Measurements from ENCODE around the gene SHISA9. TPM values are rescaled to one million over a fixed set of nuclear protein-coding genes. Genes with fewer than 3 reads are reported as not detected.
"Not testable (repeated sequence)": the region's sequence is repeated elsewhere in the genome, so short reads cannot be mapped to it uniquely, and the experiment has no call there.

The SHISA9 gene
- total RNA-seq = not detected
- not detected for polyA plus RNA-seq

GRCh38 chr16:12901597-12902461 is at the start of gene SHISA9:
SHISA9 (plus strand) TSS chr16:12901598.
- DNase-seq (peak in 1 of 3 donors; percentile 24), ATAC-seq (ENCODE audit: low read depth in 2 of 2) (no peak)
- H3K9me3 ChIP-seq (ENCODE audit: control insufficient read depth in 2 of 2, low read length in 2 of 2) = no peaks in the 10 kb centered on the region
- peaks cover 0 to 7% (median 0%) of the 10 kb centered on the region in 4 donors for H3K4me1 Mint-ChIP-seq
- no peaks in the 10 kb centered on the region for H3K36me3 Mint-ChIP-seq
- no peak within 1 kb of the TSS for H3K4me3 Mint-ChIP-seq
- H3K27me3 ChIP-seq (ENCODE audit: control insufficient read depth, insufficient read depth, low read length) = peaks cover 6% of the 10 kb centered on the region
- no peak within 1 kb of the TSS for H3K4me3 ChIP-seq (ENCODE audit: low read depth, low read length)
- H3K27me3 Mint-ChIP-seq = peaks cover 57% of the 10 kb centered on the region
- H3K9me3 Mint-ChIP-seq = peaks cover 0 to 1% (median 0%) of the 10 kb centered on the region in 7 donors
- peaks cover 5% of the 10 kb centered on the region for H3K4me1 ChIP-seq (ENCODE audit: control insufficient read depth, insufficient read depth, low read length, poor library complexity, severe bottlenecking)
- no peak within 1 kb of the TSS for H3K27ac ChIP-seq (ENCODE audit: insufficient read depth, low read length, poor library complexity, severe bottlenecking)
- no peaks in the 10 kb centered on the region for H3K36me3 ChIP-seq (ENCODE audit: control insufficient read depth, insufficient read depth, low read length)
- H3K27ac Mint-ChIP-seq = no peak within 1 kb of the TSS

DNA sequence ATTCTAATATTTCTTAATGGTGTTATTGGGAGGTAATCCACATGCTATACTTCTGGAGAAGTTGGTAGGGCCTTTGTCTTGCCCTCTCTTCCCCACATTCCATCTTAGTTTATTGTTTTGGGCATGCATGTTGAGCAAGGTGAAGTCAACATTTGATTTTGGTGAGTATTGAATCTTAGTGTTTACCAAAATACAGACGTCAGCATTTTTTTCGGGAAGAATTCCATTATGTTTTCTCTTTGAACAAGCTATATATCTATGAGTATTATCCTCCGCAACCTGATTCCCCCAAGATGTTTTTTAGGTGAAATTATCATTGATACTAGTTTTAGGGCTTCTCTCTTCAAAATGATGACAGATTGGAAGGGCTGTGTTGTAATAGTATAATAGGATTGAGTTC is 47.4 kb upstream of the SHISA9 start:
- H3K4me3 ChIP-seq (ENCODE audit: low read depth, low read length) = no peak overlapping the region
- Mint-ChIP-seq H3K4me1 (no peaks in the 10 kb centered on the region), H3K9me3 (peaks cover 0 to 5% (median 4%) of the 10 kb centered on the region in 7 donors), H3K27me3 (peaks cover 15% of the 10 kb centered on the region), H3K36me3 (no peaks in the 10 kb centered on the region), H3K27ac (no peak overlapping the region), H3K4me3 (no peak overlapping the region)
- no peaks in the 10 kb centered on the region for H3K4me1 ChIP-seq (ENCODE audit: control insufficient read depth, insufficient read depth, low read length, poor library complexity, severe bottlenecking)
- H3K27me3 ChIP-seq (ENCODE audit: control insufficient read depth, insufficient read depth, low read length) = no peaks in the 10 kb centered on the region
- H3K27ac ChIP-seq (ENCODE audit: insufficient read depth, low read length, poor library complexity, severe bottlenecking) = no peak overlapping the region
- H3K9me3 ChIP-seq (ENCODE audit: control insufficient read depth in 2 of 2, low read length in 2 of 2) = no peaks in the 10 kb centered on the region
- DNase-seq (no peak), ATAC-seq (ENCODE audit: low read depth in 2 of 2) (no peak)
- H3K36me3 ChIP-seq (ENCODE audit: control insufficient read depth, insufficient read depth, low read length) = no peaks in the 10 kb centered on the region

GRCh38 chr16:12857435-12857834 is 44.0 kb upstream of the SHISA9 start:
- H3K9me3 Mint-ChIP-seq; H3K36me3 ChIP-seq (ENCODE audit: control insufficient read depth, insufficient read depth, low read length); H3K27ac Mint-ChIP-seq; H3K27me3 ChIP-seq (ENCODE audit: control insufficient read depth, insufficient read depth, low read length); H3K4me1 Mint-ChIP-seq; H3K9me3 ChIP-seq (ENCODE audit: control insufficient read depth in 2 of 2, low read length in 2 of 2); ATAC-seq (ENCODE audit: low read depth in 2 of 2); H3K4me3 ChIP-seq (ENCODE audit: low read depth, low read length); H3K27me3 Mint-ChIP-seq; H3K27ac ChIP-seq (ENCODE audit: insufficient read depth, low read length, poor library complexity, severe bottlenecking); H3K36me3 Mint-ChIP-seq; DNase-seq; H3K4me3 Mint-ChIP-seq; H3K4me1 ChIP-seq (ENCODE audit: control insufficient read depth, insufficient read depth, low read length, poor library complexity, severe bottlenecking): not testable (repeated sequence)

- Histone ChIP-seq H3K27ac (ENCODE audit: insufficient read depth, low read length, poor library complexity, severe bottlenecking) (no peak overlapping the region), H3K27me3 (ENCODE audit: control insufficient read depth, insufficient read depth, low read length) (no peaks in the 10 kb centered on the region), H3K36me3 (ENCODE audit: control insufficient read depth, insufficient read depth, low read length) (no peaks in the 10 kb centered on the region), H3K4me3 (ENCODE audit: low read depth, low read length) (no peak overlapping the region), H3K9me3 (ENCODE audit: control insufficient read depth in 2 of 2, low read length in 2 of 2) (no peaks in the 10 kb centered on the region), H3K4me1 (ENCODE audit: control insufficient read depth, insufficient read depth, low read length, poor library complexity, severe bottlenecking) (no peaks in the 10 kb centered on the region)
- Mint-ChIP-seq H3K36me3 (no peaks in the 10 kb centered on the region), H3K27me3 (peaks cover 4% of the 10 kb centered on the region), H3K9me3 (peaks cover 0 to 2% (median 0%) of the 10 kb centered on the region in 7 donors), H3K27ac (no peak overlapping the region), H3K4me3 (no peak overlapping the region), H3K4me1 (no peaks in the 10 kb centered on the region)
- ATAC-seq (ENCODE audit: low read depth in 2 of 2) (no peak), DNase-seq (no peak)
Observed at GRCh38 chr16:12862327-12862726, 39.1 kb upstream of the SHISA9 start.

DNA sequence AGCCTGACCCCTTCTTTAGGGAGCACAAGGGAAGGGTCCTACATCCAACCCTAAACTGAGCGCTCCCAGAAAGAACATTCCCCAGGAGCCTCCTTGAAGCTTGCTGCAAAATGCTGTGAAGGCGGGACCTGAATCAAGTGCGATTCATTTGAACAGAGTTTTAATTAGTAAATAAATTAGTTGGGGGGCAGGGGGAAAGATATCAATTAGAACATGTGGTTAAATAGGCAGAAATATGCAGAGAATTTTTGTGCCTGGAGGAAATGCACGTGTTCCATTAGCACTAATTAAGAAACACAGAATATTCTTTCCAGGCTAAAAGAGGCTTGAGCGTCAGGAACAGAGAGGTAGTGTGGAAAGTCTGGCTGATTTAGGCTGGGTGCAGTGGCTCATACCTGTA is 38.5 kb upstream of the SHISA9 start:
- Histone ChIP-seq H3K27me3 (ENCODE audit: control insufficient read depth, insufficient read depth, low read length) (no peaks in the 10 kb centered on the region), H3K27ac (ENCODE audit: insufficient read depth, low read length, poor library complexity, severe bottlenecking) (no peak overlapping the region), H3K9me3 (ENCODE audit: control insufficient read depth in 2 of 2, low read length in 2 of 2) (no peaks in the 10 kb centered on the region), H3K36me3 (ENCODE audit: control insufficient read depth, insufficient read depth, low read length) (no peaks in the 10 kb centered on the region), H3K4me1 (ENCODE audit: control insufficient read depth, insufficient read depth, low read length, poor library complexity, severe bottlenecking) (no peaks in the 10 kb centered on the region), H3K4me3 (ENCODE audit: low read depth, low read length) (no peak overlapping the region)
- no peak for ATAC-seq (ENCODE audit: low read depth in 2 of 2)
- H3K36me3 Mint-ChIP-seq = no peaks in the 10 kb centered on the region
- peaks cover 9% of the 10 kb centered on the region for H3K27me3 Mint-ChIP-seq
- H3K4me3 Mint-ChIP-seq = no peak overlapping the region
- H3K4me1 Mint-ChIP-seq = no peaks in the 10 kb centered on the region
- peaks cover 0 to 2% (median 0%) of the 10 kb centered on the region in 7 donors for H3K9me3 Mint-ChIP-seq
- no peak for DNase-seq
- no peak overlapping the region for H3K27ac Mint-ChIP-seq

DNA sequence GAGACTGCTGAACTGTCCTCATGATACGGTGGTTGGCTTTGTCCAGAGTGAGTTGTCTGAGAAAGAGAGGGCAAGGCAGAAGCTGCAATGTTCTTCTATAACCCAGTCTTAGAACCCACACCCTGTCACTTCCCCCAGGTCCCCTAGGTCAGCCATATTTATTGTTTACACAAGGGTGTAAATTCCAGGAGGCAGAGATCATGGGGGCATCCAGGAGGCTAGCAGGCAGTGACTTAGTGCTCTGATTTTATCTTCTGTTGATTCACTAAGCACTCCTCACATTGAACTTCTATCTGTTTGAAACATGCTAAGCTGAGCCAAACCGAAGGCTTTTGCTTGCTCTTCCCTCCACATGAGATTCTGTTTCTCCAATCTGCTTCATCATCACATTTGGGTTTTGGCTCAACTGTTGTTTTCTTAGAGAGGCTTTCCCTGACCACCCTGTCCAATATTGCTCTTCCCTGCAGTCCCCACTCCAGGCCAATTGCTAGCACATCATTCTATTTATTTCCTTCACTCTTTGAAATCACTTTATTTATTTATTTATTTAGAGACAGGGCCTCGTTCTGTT is 34.3 kb upstream of the SHISA9 start:
- no peaks in the 10 kb centered on the region for H3K27me3 ChIP-seq (ENCODE audit: control insufficient read depth, insufficient read depth, low read length)
- H3K4me3 ChIP-seq (ENCODE audit: low read depth, low read length) = no peak overlapping the region
- peaks cover 9% of the 10 kb centered on the region for H3K27me3 Mint-ChIP-seq
- H3K27ac ChIP-seq (ENCODE audit: insufficient read depth, low read length, poor library complexity, severe bottlenecking) = no peak overlapping the region
- no peaks in the 10 kb centered on the region for H3K9me3 ChIP-seq (ENCODE audit: control insufficient read depth in 2 of 2, low read length in 2 of 2)
- no peaks in the 10 kb centered on the region for H3K36me3 Mint-ChIP-seq
- no peak for ATAC-seq (ENCODE audit: low read depth in 2 of 2)
- peaks cover 0 to 2% (median 0%) of the 10 kb centered on the region in 7 donors for H3K9me3 Mint-ChIP-seq
- H3K27ac Mint-ChIP-seq = no peak overlapping the region
- H3K4me1 ChIP-seq (ENCODE audit: control insufficient read depth, insufficient read depth, low read length, poor library complexity, severe bottlenecking) = no peaks in the 10 kb centered on the region
- no peak overlapping the region for H3K4me3 Mint-ChIP-seq
- no peak for DNase-seq
- H3K4me1 Mint-ChIP-seq = peaks cover 0 to 2% (median 0%) of the 10 kb centered on the region in 4 donors
- no peaks in the 10 kb centered on the region for H3K36me3 ChIP-seq (ENCODE audit: control insufficient read depth, insufficient read depth, low read length)

- H3K27ac Mint-ChIP-seq = no peak overlapping the region
- no peak for ATAC-seq (ENCODE audit: low read depth in 2 of 2)
- H3K9me3 ChIP-seq (ENCODE audit: control insufficient read depth in 2 of 2, low read length in 2 of 2) = no peaks in the 10 kb centered on the region
- peaks cover 2% of the 10 kb centered on the region for H3K27me3 ChIP-seq (ENCODE audit: control insufficient read depth, insufficient read depth, low read length)
- peaks cover 0 to 2% (median 0%) of the 10 kb centered on the region in 4 donors for H3K4me1 Mint-ChIP-seq
- no peak overlapping the region for H3K4me3 Mint-ChIP-seq
- peaks cover 0 to 2% (median 0%) of the 10 kb centered on the region in 7 donors for H3K9me3 Mint-ChIP-seq
- H3K36me3 Mint-ChIP-seq = no peaks in the 10 kb centered on the region
- H3K4me3 ChIP-seq (ENCODE audit: low read depth, low read length) = no peak overlapping the region
- DNase-seq = no peak
- H3K27me3 Mint-ChIP-seq = peaks cover 7% of the 10 kb centered on the region
- H3K4me1 ChIP-seq (ENCODE audit: control insufficient read depth, insufficient read depth, low read length, poor library complexity, severe bottlenecking) = no peaks in the 10 kb centered on the region
- no peaks in the 10 kb centered on the region for H3K36me3 ChIP-seq (ENCODE audit: control insufficient read depth, insufficient read depth, low read length)
- H3K27ac ChIP-seq (ENCODE audit: insufficient read depth, low read length, poor library complexity, severe bottlenecking) = no peak overlapping the region
Observed at GRCh38 chr16:12868169-12868568, 33.2 kb upstream of the SHISA9 start.
